Mucosa of descending colon (tissue), 3 donors: ENCODE data around the gene RTEL1. TPM values are rescaled to one million over a fixed set of nuclear protein-coding genes. Genes with fewer than 3 reads are reported as not detected.

ENCODE experiments used
- ATAC-seq: fragments of 200-7000 bp; cut with Tn5 transposase; one replicate; pipeline ENCODE4 v1.9.1; 2020; ENCODE audit warnings: mild to moderate bottlenecking, moderate library complexity
- DNase-seq, 3 donors: peaks; one replicate each; pipeline ENCODE4 v3.0.0-alpha.2; 2020
- H3K36me3 ChIP-seq: fragments of 200-600 bp; one replicate; pipeline ENCODE4 v1.8.0; 2021; ENCODE audit warnings: low read depth, mild to moderate bottlenecking
- H3K4me1 ChIP-seq: fragments of 200-600 bp; one replicate; pipeline ENCODE4 v1.8.0; 2021; ENCODE audit warnings: low read depth, mild to moderate bottlenecking
- H3K4me3 ChIP-seq: fragments of 200-600 bp; one replicate; pipeline ENCODE4 v1.8.0; 2021; ENCODE audit warnings: mild to moderate bottlenecking
- H3K9me3 ChIP-seq: fragments of 200-600 bp; one replicate; pipeline ENCODE4 v1.8.0; 2021; ENCODE audit warnings: mild to moderate bottlenecking
- intact Hi-C, 2 donors: fragments of 100-400 bp; cut with DNase I in 1 of 2; cut with micrococcal nuclease in 1 of 2; formaldehyde crosslinking; loops; one replicate each; pipeline versions ENCODE4 v1.11.0 to v1.11.1; 2022; cut with DNase I, micrococcal nuclease
- total RNA-seq, 3 donors: library from RNA; stranded (reverse); fragmentation: NEBNext Ultra II Directional in 2 of 3; extraction: Animal tissue kit (Norgen Biotek cat#: 25700) in 2 of 3; gene quantifications; one replicate each; pipeline versions ENCODE4 v1.2.1 to v1.2.4, GENCODE V29; 2021 to 2023
- TF ChIP-seq, protein P1 (sequence below): fragments of 200-600 bp; IDR thresholded peaks from one replicate; pipeline ENCODE4 v1.8.0; 2022; ENCODE audit warnings: antibody characterized with exemption, mild to moderate bottlenecking
- donor health status: DM: no; HTN: no; CAD: no; lungs with moderate emphysema.
- donor health status: DM: no; HTN: no; CAD: no.
- donor health status: DM: no; HTN: yes; CAD: no.

Gene RTEL1
- total RNA-seq, 3 donors from 2014 or later = 23.5 to 42.8 (median 34.2) TPM

- peaks cover 49% of the 10 kb centered on the region for H3K4me1 ChIP-seq
- no peak for ATAC-seq
- H3K4me3 ChIP-seq = no peak overlapping the region
- H3K9me3 ChIP-seq = no peaks in the 10 kb centered on the region
- H3K36me3 ChIP-seq = no peaks in the 10 kb centered on the region
- TF ChIP-seq, protein P1, sequence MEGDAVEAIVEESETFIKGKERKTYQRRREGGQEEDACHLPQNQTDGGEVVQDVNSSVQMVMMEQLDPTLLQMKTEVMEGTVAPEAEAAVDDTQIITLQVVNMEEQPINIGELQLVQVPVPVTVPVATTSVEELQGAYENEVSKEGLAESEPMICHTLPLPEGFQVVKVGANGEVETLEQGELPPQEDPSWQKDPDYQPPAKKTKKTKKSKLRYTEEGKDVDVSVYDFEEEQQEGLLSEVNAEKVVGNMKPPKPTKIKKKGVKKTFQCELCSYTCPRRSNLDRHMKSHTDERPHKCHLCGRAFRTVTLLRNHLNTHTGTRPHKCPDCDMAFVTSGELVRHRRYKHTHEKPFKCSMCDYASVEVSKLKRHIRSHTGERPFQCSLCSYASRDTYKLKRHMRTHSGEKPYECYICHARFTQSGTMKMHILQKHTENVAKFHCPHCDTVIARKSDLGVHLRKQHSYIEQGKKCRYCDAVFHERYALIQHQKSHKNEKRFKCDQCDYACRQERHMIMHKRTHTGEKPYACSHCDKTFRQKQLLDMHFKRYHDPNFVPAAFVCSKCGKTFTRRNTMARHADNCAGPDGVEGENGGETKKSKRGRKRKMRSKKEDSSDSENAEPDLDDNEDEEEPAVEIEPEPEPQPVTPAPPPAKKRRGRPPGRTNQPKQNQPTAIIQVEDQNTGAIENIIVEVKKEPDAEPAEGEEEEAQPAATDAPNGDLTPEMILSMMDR = no peak
- DNase-seq = peak in 2 of 3 donors; percentile 43 to 63
- intact Hi-C loops = no loop called here
Measured at GRCh38 chr20:63687419-63688178, 29.5 kb downstream of the RTEL1 start.

GRCh38 chr20:63688228-63689045, 30.3 kb downstream of the RTEL1 start:
- DNase-seq = peak in 1 of 3 donors; percentile 56
- no peaks in the 10 kb centered on the region for H3K9me3 ChIP-seq
- no peaks in the 10 kb centered on the region for H3K36me3 ChIP-seq
- TF ChIP-seq, protein P1 = no peak
- no peak for ATAC-seq
- H3K4me1 ChIP-seq = peaks cover 49% of the 10 kb centered on the region
- H3K4me3 ChIP-seq = no peak overlapping the region
- intact Hi-C loops = no loop called here

- peaks cover 49% of the 10 kb centered on the region for H3K4me1 ChIP-seq
- no peaks in the 10 kb centered on the region for H3K36me3 ChIP-seq
- peak in 2 of 3 donors; percentile 57 to 77 for DNase-seq
- peak; percentile 26 for ATAC-seq
- H3K4me3 ChIP-seq = no peak overlapping the region
- intact Hi-C loops = no loop called here
- TF ChIP-seq, protein P1 = no peak
- no peaks in the 10 kb centered on the region for H3K9me3 ChIP-seq
Measured at GRCh38 chr20:63689046-63690002, 31.2 kb downstream of the RTEL1 start.

DNA sequence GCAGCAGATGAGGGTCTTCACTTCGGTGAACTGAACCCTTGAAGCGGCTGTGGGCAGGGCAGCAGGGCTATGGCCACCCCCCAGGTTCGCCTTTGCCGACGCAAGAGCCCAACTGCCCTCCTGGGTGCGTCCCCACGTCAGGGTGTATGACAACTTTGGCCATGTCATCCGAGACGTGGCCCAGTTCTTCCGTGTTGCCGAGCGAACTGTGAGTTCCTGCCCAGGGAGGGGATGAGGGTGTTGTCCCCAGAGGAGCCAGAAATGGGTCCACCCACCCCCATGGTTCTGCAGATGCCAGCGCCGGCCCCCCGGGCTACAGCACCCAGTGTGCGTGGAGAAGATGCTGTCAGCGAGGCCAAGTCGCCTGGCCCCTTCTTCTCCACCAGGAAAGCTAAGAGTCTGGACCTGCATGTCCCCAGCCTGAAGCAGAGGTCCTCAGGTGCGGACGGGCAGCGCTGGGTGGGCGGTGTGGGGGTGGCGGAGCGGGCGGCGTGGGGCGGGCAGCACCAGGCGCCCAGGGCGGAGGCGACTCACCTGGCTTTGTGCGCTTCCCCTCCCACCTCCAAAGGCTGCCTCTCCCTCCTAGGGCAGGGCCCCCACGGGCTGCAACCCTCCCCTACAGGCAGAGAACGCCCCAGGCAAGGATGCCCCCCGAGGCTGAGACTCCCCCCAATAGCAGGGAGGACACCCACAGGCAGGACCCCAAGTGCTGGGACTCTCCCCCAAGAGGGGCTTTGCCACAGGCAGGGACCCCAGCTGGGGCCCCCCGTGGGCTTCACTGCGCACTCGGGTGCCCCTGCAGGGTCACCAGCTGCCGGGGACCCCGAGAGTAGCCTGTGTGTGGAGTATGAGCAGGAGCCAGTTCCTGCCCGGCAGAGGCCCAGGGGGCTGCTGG, 32.1 kb downstream of the RTEL1 start:
- Histone ChIP-seq H3K4me3 (no peak overlapping the region), H3K4me1 (peaks cover 49% of the 10 kb centered on the region), H3K36me3 (no peaks in the 10 kb centered on the region), H3K9me3 (no peaks in the 10 kb centered on the region)
- DNase-seq (peak in 1 of 3 donors; percentile 68), ATAC-seq (peak; percentile 39)
- TF ChIP-seq, protein P1 = no peak
- intact Hi-C loops = no loop called here
